Measurements from ENCODE around the gene BAG3.

BAG3 gene

DNA sequence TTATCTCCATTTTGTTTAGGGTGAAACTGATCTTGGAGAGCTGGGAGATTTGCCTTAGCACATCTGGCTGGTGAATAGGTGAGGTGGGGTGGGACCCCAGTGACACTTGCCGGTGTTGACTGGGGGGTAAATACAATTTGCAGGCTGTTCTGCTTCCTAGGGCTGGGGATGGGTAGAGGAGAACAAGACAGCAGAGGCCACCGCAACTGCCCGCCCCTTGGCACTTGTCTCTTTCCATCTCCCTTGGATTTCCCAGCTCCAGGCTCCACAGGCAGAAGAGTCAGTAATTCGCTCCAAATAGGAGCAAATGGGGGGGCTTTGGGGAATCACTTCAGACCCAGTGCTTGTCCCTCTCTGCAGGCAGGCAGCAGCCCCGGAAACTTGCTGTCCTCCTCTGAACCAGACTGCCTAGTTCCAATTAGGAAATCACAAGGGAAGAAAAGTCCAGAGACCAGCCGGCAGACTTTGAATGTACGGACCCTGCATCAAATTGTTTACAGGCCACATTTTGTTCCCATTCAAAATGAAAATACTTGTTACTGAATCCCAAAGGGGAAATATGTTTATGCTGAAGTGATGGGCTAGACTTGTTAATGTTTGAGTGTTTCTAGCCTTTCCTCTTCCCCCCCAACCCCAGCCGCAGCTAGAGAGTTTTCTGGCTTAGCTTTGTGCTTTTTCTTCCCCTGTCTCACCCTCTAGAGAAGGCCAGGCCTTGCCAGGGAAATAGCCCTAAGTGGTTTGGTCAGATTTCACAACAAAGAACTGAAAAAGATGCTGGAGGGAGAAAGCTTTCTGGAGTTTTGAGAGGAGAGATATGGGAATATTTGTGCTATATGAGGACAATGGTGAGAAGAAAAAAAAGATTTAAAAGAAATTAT lies 64.7 kb downstream of the BAG3 start:
- H3K4me3 ChIP-seq (ENCODE audit: low read depth, low read length) = no peak overlapping the region
- DNase-seq (ENCODE audit: low read depth) = no peak
- TF ChIP-seq, protein P1, sequence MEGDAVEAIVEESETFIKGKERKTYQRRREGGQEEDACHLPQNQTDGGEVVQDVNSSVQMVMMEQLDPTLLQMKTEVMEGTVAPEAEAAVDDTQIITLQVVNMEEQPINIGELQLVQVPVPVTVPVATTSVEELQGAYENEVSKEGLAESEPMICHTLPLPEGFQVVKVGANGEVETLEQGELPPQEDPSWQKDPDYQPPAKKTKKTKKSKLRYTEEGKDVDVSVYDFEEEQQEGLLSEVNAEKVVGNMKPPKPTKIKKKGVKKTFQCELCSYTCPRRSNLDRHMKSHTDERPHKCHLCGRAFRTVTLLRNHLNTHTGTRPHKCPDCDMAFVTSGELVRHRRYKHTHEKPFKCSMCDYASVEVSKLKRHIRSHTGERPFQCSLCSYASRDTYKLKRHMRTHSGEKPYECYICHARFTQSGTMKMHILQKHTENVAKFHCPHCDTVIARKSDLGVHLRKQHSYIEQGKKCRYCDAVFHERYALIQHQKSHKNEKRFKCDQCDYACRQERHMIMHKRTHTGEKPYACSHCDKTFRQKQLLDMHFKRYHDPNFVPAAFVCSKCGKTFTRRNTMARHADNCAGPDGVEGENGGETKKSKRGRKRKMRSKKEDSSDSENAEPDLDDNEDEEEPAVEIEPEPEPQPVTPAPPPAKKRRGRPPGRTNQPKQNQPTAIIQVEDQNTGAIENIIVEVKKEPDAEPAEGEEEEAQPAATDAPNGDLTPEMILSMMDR (IDR thresholded peaks at IDR 0.05; ENCODE audit: low read depth, low read length, missing control alignments) = no peak

DNA sequence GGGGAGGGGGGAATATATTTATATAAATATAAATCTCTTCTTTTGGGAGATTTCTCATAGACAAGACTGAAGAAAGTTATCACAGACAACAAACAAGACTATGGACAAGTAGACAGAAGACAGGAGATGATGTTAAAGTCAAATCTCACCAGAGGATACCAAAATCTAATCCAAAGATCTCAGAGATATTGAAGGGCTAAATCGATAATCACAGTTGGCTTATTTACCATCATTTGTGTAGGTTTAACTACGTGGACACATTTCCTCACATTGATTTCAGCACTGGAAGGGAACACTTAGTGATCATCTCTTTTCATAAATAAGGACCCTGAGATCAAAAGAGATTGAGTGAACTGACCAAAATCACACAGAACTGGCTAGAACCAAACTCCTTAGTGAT lies 72.0 kb downstream of the BAG3 start:
- no peak for DNase-seq (ENCODE audit: low read depth)
- TF ChIP-seq, protein P1 (IDR thresholded peaks at IDR 0.05; ENCODE audit: low read depth, low read length, missing control alignments) = no peak
- no peak overlapping the region for H3K4me3 ChIP-seq (ENCODE audit: low read depth, low read length)

DNA sequence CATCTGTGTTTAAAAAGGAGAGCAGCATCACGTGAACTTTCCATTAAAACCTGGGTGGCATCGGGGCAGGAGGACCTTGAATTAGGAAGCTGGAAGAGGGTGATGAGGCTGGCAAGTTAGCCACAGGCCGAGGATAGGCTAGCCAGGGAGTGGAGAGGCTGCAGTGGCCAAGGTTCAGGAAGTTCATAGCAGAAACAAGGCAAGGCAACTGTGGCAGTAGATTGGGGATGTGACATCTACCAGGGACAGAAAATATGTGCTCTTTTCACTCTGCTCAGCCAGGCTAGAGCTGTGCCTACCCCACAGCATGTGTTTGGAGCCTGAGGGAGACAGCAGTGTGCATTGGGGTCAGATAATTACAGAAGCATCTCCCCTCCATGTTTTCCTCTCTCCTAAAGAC lies 72.4 kb downstream of the BAG3 start:
- DNase-seq (ENCODE audit: low read depth) = no peak
- TF ChIP-seq, protein P1 (IDR thresholded peaks at IDR 0.05; ENCODE audit: low read depth, low read length, missing control alignments) = no peak
- no peak overlapping the region; the same call in 1 of the 2 replicates for H3K4me3 ChIP-seq (ENCODE audit: low read depth, low read length)

DNA sequence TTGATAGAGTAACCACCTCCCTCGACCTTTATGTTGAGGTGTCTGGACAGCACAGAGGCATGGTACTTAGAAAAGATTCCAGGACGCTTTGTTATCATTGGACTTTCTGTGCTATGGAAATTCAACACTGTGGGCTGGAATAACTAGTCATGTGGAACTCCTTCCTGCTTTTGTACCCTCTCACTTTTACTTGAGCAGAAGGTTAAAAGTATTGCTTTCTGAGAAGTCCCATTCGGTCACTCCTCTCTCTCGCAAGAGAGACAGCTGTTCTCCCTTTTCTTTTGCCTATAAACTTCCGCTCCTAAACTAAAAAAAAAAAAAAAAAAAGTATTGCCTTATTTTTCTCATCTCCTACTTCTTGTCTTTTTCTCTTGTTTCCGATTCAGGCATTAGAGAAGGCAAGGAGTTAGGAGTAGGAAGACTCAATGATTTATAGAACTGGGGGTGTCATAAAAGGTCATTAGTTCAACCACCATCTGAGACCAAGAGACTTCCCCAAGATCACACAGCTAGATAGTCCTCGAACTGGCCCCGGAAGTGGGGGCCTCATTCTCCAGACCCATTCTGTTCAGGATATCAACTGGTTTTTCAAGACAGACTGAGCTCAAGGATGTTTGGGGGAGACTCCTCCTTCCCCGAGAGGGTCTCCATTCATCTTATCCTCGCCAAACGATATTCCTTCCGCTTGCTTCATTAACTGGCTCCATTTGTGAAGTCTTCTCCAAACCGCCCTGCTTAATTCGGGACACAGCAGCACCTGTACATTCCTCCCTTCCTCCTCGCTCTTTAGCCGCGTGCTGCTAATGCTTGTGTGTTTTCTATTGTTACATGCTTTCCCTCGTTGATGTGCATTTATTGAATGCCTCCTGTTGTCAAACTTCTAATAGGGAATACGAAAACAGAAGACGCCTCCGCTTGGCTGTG lies 73.7 kb downstream of the BAG3 start:
- H3K4me3 ChIP-seq (ENCODE audit: low read depth, low read length) = peak overlapping the region; percentile 61
- DNase-seq (ENCODE audit: low read depth) = no peak
- TF ChIP-seq, protein P1 (IDR thresholded peaks at IDR 0.05; ENCODE audit: low read depth, low read length, missing control alignments) = no peak

DNA sequence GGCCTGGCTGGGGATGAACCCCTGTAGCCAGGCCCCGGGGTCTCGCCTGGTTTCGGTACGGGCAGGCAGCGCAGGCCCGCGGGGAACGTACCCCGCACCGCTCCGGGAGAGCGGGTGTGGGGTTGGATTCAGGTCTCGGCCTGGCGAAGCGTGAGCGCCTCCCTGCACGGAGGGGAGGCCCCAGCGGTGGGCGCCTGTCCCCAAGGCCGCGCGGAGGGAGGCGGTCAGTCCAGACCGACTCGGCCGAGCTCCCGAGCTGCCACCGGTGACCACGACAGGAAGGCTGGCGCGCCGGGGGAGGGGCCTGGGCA lies 74.3 kb downstream of the BAG3 start:
- TF ChIP-seq, protein P1 (IDR thresholded peaks at IDR 0.05; ENCODE audit: low read depth, low read length, missing control alignments) = no peak
- peak overlapping the region; percentile 61 for H3K4me3 ChIP-seq (ENCODE audit: low read depth, low read length)
- DNase-seq (ENCODE audit: low read depth) = no peak

DNA sequence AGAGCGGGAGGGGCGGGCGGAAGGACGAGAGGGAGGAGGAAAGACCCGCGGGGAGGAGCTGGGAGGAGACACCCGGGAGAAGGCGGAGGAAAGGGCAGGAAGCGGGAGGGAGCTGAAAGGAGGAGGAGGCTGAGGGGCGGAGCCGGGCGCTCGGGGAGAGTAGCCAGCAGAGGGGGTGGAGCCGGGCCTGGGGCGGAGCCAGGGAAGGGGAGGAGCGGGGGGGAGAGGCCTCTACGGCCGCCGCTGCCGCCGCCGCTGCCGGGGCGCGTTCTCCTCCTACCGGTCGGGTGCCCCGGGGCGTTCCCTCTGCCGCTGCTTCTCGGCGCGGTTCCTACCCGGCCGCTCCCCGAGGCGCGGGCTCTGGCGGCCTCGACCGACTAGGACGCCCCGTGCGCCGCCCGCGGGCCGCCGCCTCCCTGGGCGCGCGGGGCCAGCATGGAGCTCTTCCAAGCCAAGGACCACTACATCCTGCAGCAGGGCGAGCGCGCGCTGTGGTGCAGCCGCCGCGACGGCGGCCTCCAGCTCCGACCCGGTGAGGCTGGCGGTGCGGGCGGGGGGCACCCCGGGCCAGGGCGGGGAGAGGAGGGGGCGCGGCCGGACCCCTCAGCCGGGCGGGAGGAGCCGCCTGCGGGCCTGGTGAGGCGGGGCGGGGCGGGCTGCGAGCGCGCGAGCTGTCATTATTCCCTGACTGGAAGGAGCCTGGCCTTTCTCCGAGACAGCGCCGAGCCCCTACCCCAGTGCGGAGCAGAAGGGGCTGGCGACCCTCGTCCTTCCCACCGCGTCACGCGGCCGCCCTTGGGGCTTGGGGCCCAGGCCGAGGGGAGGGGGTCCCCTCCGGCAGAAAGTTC lies 74.9 kb downstream of the BAG3 start, which contains the start of gene INPP5F:
Gene INPP5F (plus strand): TSS at position 223 of the 848 bp plus-strand sequence. CDS start 213 bp downstream, at position 436.
- peak within 1 kb of the TSS; percentile 61 for H3K4me3 ChIP-seq (ENCODE audit: low read depth, low read length)
- TF ChIP-seq, protein P1 (IDR thresholded peaks at IDR 0.05; ENCODE audit: low read depth, low read length, missing control alignments) = no peak
- peak; percentile 85 for DNase-seq (ENCODE audit: low read depth)

Data from GM12864 (cell line).